Measurements from ENCODE around the gene ADAMTS9. TPM values are rescaled to one million over a fixed set of nuclear protein-coding genes. Genes with fewer than 3 reads are reported as not detected.

The ADAMTS9 gene
- total and polyA plus RNA-seq, 2 experiments from 2014 or later: 0.31 to 0.81 TPM

DNA sequence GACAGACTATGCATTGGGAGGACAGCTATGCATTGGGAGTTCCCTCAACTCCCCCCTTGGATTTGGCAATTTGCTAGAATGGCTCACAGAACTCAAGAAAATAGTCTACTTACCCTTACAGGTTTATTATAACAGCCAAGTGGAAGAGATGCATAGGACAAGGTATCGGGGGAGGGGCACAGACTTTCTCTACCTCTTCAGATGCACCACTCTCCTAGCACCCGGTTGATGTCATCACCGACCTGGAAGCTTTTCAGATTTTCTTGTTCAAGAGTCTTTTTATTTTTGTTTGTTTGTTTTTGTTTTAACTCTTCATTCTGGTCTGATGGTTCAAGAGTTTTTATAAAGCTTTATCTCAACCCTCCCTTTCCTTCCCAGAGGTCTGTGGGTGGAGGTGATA is 20.7 kb upstream of the ADAMTS9 start:
- no peak for ATAC-seq

More for the DNA sequence above, 20.7 kb upstream of the ADAMTS9 start:
- no peak overlapping the region for H3K4me3 Mint-ChIP-seq
- H3K4me1 Mint-ChIP-seq: peaks cover 7% of the 10 kb centered on the region; the same call in 2 of the 3 replicates
- Histone ChIP-seq H3K9me2 (ENCODE audit: insufficient read depth) (no peaks in the 10 kb centered on the region), H3K36me3 (ENCODE audit: insufficient read depth) (no peaks in the 10 kb centered on the region), H3K27me3 (ENCODE audit: insufficient read depth) (no peaks in the 10 kb centered on the region), H3K79me2 (replicated peaks; ENCODE audit: insufficient read depth) (no peaks in the 10 kb centered on the region), H3K4me3 (no peak overlapping the region), H3K4me2 (no peak overlapping the region), H4K20me1 (replicated peaks; ENCODE audit: insufficient read depth) (no peaks in the 10 kb centered on the region), H3F3A (replicated peaks; ENCODE audit: low read depth) (no peaks in the 10 kb centered on the region), H3K27ac (ENCODE audit: low read depth) (no peak overlapping the region), H3K4me1 (ENCODE audit: insufficient read depth) (peaks cover 5% of the 10 kb centered on the region; the same call in 1 of the 2 replicates), H2AFZ (no peak overlapping the region)
- no peaks in the 10 kb centered on the region for H3K27me3 Mint-ChIP-seq (ENCODE audit: insufficient read depth, low read depth, poor library complexity)
- no peak for TF ChIP-seq EZH2 (IDR thresholded peaks at IDR 0.05; ENCODE audit: low read depth, unreplicated experiment)
- no peak for TF ChIP-seq JUNB (IDR thresholded peaks at IDR 0.05; ENCODE audit: unreplicated experiment)
- no peak for TF ChIP-seq STAT1 (IDR thresholded peaks at IDR 0.05; ENCODE audit: unreplicated experiment)
- no peak for TF ChIP-seq EZH2phosphoT487 (IDR thresholded peaks at IDR 0.05; ENCODE audit: unreplicated experiment)
- TF ChIP-seq, protein P1, sequence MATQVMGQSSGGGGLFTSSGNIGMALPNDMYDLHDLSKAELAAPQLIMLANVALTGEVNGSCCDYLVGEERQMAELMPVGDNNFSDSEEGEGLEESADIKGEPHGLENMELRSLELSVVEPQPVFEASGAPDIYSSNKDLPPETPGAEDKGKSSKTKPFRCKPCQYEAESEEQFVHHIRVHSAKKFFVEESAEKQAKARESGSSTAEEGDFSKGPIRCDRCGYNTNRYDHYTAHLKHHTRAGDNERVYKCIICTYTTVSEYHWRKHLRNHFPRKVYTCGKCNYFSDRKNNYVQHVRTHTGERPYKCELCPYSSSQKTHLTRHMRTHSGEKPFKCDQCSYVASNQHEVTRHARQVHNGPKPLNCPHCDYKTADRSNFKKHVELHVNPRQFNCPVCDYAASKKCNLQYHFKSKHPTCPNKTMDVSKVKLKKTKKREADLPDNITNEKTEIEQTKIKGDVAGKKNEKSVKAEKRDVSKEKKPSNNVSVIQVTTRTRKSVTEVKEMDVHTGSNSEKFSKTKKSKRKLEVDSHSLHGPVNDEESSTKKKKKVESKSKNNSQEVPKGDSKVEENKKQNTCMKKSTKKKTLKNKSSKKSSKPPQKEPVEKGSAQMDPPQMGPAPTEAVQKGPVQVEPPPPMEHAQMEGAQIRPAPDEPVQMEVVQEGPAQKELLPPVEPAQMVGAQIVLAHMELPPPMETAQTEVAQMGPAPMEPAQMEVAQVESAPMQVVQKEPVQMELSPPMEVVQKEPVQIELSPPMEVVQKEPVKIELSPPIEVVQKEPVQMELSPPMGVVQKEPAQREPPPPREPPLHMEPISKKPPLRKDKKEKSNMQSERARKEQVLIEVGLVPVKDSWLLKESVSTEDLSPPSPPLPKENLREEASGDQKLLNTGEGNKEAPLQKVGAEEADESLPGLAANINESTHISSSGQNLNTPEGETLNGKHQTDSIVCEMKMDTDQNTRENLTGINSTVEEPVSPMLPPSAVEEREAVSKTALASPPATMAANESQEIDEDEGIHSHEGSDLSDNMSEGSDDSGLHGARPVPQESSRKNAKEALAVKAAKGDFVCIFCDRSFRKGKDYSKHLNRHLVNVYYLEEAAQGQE (IDR thresholded peaks at IDR 0.05; ENCODE audit: unreplicated experiment): no peak
- no peak for TF ChIP-seq ZNF114 (CRISPR knock-in tag; IDR thresholded peaks at IDR 0.05)
- no peak for TF ChIP-seq ZNF331 (CRISPR knock-in tag; IDR thresholded peaks at IDR 0.05; ENCODE audit: low read depth)
- TF ChIP-seq, protein P2, sequence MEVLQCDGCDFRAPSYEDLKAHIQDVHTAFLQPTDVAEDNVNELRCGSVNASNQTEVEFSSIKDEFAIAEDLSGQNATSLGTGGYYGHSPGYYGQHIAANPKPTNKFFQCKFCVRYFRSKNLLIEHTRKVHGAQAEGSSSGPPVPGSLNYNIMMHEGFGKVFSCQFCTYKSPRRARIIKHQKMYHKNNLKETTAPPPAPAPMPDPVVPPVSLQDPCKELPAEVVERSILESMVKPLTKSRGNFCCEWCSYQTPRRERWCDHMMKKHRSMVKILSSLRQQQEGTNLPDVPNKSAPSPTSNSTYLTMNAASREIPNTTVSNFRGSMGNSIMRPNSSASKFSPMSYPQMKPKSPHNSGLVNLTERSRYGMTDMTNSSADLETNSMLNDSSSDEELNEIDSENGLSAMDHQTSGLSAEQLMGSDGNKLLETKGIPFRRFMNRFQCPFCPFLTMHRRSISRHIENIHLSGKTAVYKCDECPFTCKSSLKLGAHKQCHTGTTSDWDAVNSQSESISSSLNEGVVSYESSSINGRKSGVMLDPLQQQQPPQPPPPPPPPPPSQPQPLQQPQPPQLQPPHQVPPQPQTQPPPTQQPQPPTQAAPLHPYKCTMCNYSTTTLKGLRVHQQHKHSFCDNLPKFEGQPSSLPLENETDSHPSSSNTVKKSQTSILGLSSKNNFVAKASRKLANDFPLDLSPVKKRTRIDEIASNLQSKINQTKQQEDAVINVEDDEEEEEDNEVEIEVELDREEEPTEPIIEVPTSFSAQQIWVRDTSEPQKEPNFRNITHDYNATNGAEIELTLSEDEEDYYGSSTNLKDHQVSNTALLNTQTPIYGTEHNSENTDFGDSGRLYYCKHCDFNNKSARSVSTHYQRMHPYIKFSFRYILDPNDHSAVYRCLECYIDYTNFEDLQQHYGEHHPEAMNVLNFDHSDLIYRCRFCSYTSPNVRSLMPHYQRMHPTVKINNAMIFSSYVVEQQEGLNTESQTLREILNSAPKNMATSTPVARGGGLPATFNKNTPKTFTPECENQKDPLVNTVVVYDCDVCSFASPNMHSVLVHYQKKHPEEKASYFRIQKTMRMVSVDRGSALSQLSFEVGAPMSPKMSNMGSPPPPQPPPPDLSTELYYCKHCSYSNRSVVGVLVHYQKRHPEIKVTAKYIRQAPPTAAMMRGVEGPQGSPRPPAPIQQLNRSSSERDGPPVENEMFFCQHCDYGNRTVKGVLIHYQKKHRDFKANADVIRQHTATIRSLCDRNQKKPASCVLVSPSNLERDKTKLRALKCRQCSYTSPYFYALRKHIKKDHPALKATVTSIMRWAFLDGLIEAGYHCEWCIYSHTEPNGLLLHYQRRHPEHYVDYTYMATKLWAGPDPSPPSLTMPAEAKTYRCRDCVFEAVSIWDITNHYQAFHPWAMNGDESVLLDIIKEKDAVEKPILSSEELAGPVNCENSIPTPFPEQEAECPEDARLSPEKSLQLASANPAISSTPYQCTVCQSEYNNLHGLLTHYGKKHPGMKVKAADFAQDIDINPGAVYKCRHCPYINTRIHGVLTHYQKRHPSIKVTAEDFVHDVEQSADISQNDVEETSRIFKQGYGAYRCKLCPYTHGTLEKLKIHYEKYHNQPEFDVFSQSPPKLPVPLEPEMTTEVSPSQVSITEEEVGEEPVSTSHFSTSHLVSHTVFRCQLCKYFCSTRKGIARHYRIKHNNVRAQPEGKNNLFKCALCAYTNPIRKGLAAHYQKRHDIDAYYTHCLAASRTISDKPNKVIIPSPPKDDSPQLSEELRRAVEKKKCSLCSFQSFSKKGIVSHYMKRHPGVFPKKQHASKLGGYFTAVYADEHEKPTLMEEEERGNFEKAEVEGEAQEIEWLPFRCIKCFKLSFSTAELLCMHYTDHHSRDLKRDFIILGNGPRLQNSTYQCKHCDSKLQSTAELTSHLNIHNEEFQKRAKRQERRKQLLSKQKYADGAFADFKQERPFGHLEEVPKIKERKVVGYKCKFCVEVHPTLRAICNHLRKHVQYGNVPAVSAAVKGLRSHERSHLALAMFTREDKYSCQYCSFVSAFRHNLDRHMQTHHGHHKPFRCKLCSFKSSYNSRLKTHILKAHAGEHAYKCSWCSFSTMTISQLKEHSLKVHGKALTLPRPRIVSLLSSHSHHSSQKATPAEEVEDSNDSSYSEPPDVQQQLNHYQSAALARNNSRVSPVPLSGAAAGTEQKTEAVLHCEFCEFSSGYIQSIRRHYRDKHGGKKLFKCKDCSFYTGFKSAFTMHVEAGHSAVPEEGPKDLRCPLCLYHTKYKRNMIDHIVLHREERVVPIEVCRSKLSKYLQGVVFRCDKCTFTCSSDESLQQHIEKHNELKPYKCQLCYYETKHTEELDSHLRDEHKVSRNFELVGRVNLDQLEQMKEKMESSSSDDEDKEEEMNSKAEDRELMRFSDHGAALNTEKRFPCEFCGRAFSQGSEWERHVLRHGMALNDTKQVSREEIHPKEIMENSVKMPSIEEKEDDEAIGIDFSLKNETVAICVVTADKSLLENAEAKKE (CRISPR knock-in tag; IDR thresholded peaks at IDR 0.05): no peak
- no peak for TF ChIP-seq CREB1 (CRISPR knock-in tag; IDR thresholded peaks at IDR 0.05; ENCODE audit: low read depth)
- TF ChIP-seq NANOG (IDR thresholded peaks at IDR 0.05; ENCODE audit: borderline replicate concordance): no peak
- TF ChIP-seq POLR2AphosphoS5 (IDR thresholded peaks at IDR 0.05; ENCODE audit: low read depth): no peak
- TF ChIP-seq, protein P3, sequence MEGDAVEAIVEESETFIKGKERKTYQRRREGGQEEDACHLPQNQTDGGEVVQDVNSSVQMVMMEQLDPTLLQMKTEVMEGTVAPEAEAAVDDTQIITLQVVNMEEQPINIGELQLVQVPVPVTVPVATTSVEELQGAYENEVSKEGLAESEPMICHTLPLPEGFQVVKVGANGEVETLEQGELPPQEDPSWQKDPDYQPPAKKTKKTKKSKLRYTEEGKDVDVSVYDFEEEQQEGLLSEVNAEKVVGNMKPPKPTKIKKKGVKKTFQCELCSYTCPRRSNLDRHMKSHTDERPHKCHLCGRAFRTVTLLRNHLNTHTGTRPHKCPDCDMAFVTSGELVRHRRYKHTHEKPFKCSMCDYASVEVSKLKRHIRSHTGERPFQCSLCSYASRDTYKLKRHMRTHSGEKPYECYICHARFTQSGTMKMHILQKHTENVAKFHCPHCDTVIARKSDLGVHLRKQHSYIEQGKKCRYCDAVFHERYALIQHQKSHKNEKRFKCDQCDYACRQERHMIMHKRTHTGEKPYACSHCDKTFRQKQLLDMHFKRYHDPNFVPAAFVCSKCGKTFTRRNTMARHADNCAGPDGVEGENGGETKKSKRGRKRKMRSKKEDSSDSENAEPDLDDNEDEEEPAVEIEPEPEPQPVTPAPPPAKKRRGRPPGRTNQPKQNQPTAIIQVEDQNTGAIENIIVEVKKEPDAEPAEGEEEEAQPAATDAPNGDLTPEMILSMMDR (conservative IDR thresholded peaks at IDR 0.05; ENCODE audit: low read depth in 2 of 2): no peak
- TF ChIP-seq, protein P4, sequence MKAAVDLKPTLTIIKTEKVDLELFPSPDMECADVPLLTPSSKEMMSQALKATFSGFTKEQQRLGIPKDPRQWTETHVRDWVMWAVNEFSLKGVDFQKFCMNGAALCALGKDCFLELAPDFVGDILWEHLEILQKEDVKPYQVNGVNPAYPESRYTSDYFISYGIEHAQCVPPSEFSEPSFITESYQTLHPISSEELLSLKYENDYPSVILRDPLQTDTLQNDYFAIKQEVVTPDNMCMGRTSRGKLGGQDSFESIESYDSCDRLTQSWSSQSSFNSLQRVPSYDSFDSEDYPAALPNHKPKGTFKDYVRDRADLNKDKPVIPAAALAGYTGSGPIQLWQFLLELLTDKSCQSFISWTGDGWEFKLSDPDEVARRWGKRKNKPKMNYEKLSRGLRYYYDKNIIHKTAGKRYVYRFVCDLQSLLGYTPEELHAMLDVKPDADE (IDR thresholded peaks at IDR 0.05): no peak
- no peaks in the 10 kb centered on the region for H3K36me3 Mint-ChIP-seq (ENCODE audit: low read depth)
- peak; percentile 15 for DNase-seq (ENCODE audit: low spot score)
- H3K27ac Mint-ChIP-seq: no peak overlapping the region
- no peaks in the 10 kb centered on the region for H3K9me3 Mint-ChIP-seq
